Activated CD4-positive, alpha-beta T cell treated with anti-CD3 and anti-CD28 coated beads, Interleukin-2, amount 50 U/mL, for 1 hour (primary cell): ENCODE measurements around the gene HNRNPUL1.
A peak's percentile ranks its signal among the peaks of the same experiment; 100 is the strongest.

Source experiments
- DNase-seq: peaks from one replicate; pipeline ENCODE4 v3.0.0-alpha.2; 2020

HNRNPUL1 gene

DNA sequence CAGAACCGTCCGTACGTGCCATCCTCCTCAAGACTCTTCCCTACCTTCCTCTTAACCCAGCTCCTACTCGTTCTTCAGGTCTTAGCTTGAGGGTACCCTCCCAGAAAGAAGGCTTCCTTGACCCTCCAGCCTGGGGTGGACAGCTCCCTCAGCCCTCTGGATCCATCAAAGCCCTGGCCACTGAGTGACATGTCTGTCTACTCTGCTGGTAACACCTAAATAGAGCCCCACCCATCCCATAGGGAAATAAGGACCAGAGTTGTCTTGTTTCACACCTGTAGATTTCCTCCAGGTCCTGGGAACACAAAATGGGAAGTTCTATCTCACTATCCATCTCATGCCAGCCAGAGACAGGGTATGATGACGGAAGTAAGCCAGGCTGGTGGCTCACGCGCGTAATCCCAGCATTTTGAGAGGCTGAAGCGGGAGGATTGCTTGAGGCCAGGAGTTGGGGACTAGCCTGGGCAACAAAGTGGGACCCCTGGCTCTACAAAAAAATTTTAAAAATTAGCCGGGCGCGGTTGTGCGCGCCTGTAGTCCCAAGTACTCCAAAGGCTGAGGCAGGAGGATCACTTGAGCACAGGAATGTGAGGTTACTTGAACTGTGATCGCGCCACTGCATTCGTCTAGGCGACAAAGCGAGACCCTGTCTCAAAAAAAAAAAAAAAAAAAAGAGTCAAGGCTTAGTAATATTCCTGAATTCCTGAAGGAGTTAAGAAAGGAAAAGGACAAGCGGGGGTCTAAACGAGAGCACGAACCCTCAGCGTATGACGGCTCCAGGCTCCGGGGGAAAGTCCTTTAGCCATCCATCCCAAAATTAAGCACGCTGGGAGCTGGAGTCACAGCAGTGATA is 45.2 kb downstream of the HNRNPUL1 start:
- no peak for DNase-seq

- peak; percentile 87 for DNase-seq
Observed at GRCh38 chr19:41310033-41310831, 46.1 kb downstream of the HNRNPUL1 start, which contains the start of gene CCDC97. TSS of gene CCDC97 (plus strand) at chr19:41310172. CDS start at chr19:41310311, 139 bp downstream.

DNA sequence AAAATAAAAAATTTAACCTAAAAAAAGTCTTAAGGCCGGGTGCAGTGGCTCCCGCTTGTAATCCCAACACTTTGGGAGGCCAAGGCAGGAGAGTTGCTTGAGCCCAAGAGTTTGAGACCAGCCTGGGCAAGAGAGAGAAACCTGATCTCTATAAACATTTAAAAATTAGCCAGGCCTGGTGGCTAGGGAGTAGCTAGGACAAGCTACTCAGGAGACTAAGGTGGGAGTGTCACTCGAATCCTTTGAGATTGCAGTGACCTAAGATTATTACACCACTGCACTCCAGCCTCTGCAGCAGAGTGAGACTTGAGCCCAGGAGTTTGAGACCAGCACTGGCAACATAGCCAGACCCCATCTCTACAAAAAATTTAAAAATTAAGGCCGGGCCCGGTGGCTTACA is 46.9 kb downstream of the HNRNPUL1 start:
- no peak for DNase-seq

DNA sequence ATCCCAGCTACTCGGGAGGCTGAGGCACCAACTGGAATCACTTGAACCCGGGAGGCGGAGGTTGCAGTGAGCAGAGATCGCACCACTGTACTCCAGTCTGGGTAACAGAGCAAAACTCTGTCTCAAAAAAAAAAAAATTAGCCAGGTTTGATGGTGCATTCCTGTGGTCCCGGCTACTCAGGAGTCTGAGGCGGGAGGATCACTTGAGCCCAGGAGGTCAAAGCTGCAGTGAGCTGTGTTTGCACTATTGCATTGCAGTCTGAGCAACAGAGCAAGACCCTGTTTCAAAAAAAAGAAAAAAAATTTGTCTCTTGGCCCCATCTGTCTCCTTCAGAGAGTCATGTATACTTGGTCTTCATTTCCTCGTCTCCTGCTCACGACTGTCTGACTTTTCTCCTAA is 47.4 kb downstream of the HNRNPUL1 start:
- no peak for DNase-seq

- no peak for DNase-seq
Observed at GRCh38 chr19:41316306-41316920, 52.2 kb downstream of the HNRNPUL1 start.

DNA sequence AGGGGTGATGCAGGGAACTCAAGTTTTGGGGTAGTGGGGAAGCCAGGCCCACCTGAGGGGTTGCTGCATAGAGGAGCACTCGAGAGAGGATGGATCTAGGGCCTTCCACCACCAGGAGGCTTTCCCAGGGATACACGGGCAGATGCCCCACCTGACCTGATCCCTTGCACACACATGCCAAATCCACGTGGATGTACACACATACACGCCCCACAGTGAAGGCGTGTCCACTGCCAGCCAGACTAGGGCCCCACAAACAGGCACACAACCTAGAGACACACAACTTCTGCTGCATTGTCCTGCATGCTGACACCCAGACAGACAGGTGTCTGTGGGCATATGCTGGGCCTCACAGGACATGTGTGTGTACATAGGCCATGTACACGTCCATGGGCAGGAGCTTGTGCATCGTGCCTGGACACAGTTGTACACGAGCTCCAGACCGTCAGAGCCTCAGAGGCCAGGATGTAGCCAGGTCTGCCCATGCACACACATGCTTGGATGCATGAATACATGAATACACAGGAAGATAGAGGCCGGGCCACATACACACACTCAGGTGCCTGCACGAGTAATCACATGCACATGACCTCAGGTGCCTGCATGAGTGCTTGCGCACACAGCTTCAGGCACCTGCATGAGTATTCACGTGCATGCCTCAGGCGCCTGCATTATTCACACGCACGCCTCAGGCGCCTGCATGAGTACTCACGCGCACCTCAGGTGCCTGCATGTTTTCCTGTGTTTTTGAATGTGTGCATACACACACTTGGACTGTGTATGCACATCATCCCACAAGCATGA is 54.7 kb downstream of the HNRNPUL1 start:
- no peak for DNase-seq

- DNase-seq, result no peak
Observed at GRCh38 chr19:41319500-41320184, 55.5 kb downstream of the HNRNPUL1 start.

GRCh38 chr19:41320185-41320518 is 56.0 kb downstream of the HNRNPUL1 start:
- DNase-seq, result no peak

DNA sequence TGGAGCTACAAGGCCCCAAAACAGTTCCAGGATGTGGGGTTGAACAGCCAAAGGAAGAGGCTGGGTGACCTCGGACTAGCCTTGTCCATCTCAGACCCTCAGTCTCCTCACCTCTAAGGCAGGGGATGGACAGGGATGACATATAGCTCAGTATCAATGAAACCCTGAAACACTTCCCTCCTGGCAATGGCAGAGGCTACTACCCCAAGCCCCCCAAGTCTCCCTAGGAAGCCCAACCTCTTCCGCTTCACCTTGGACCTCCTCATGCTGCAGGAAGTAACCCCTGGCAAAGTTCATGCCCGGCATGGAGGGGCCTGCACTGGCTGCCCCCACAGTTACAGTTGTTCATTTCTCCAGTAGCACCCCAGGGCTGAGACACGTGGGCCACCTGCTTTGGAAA is 56.4 kb downstream of the HNRNPUL1 start:
- no peak for DNase-seq

GRCh38 chr19:41321204-41321599 is 57.0 kb downstream of the HNRNPUL1 start:
- DNase-seq, result no peak

- DNase-seq, result no peak
Observed at GRCh38 chr19:41321600-41322270, 57.6 kb downstream of the HNRNPUL1 start.

DNA sequence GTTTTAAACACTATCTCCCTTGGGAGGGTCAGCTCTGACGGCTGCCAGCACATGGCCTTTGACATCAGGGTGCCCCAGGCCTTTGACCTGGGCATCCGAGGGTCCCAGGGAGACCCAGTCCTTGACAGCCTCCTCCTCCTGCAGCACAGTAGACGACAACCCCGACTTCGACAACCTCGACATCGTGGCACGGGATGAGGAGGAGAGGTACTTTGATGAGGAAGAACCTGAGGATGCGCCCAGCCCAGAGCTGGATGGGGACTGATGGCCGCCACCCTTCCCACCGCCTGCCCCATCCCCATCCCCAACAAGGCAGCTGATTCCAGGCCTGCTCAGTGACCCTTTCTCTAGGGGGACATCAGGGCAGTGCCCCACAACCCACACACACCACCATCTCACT is 58.3 kb downstream of the HNRNPUL1 start:
- DNase-seq, result no peak

- no peak for DNase-seq
Observed at GRCh38 chr19:41323023-41323422, 58.9 kb downstream of the HNRNPUL1 start.

DNA sequence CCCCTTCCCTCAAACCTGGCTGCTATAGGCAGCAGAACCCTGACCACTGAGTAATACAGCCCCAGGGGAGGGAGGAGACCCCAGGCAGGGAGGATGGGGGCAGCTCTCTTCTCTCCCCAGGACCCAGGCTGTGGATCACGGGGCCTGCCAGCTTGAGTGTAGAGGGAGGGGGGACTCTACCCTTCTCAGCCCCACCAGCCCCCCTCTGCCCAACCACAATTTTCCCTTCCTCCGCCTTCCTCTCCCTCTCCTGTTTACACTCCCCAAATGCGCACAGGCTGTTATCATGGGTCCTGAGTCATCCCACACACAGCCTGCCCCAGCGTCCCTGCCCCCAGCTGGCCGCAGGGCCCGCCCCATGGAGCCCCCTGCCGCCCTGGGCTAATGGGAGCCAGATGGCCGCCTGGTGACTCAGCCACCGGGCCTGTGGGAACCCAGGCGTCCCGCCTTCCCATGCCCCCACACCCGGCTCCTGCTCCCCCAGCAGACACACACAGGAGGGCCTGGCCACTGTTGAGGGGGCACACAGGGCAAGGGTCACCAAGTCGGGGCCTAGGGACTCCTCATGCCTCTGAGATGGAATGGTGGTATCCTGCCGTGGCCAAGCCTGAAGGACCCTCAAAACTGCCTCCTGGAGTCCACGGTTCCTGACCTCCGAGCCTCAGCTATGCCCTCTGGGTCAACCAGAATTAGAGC is 59.4 kb downstream of the HNRNPUL1 start:
- DNase-seq, result no peak

DNA sequence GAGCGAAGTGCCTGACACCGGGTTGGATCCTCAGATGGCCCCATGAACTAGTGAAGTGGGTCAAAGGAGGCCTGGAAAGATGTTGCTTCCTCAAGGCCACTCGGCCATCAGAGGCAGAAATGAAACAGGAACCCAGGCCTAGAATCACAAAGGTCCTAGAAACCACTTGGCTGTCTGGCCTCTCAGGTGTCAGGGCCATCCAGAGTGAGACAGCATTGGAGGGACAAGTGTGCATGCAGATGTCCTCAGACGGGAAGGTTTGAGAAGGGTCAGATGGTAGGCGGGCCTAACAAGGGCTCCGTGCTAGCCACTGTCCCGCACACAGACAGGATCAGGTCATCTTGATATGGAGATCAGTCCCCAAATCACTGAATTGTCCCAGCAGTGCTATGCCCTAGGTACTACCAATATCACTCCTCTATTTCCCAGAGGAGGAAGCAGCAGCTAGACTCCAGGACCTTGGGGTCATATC is 60.1 kb downstream of the HNRNPUL1 start:
- DNase-seq, result no peak

GRCh38 chr19:41324921-41325639 is 60.9 kb downstream of the HNRNPUL1 start:
- no peak for DNase-seq

DNA sequence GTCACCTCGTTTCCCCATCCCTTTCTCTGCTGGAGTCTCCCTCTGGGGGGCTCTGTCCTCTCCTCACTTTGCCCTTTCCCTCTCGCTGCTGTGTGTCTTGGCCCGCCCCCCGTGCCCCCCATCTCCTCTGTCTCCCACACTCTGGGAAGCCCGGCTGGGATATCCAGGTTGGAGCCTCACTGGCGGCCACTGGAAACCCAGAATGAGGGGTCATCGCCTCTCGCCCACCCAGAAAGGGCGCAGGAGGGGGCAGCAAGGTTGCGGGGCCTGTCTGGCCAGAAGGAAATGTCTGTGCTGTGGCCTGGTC is 61.4 kb downstream of the HNRNPUL1 start:
- DNase-seq, result no peak

- no peak for DNase-seq
Observed at GRCh38 chr19:41325947-41326706, 62.0 kb downstream of the HNRNPUL1 start.

DNA sequence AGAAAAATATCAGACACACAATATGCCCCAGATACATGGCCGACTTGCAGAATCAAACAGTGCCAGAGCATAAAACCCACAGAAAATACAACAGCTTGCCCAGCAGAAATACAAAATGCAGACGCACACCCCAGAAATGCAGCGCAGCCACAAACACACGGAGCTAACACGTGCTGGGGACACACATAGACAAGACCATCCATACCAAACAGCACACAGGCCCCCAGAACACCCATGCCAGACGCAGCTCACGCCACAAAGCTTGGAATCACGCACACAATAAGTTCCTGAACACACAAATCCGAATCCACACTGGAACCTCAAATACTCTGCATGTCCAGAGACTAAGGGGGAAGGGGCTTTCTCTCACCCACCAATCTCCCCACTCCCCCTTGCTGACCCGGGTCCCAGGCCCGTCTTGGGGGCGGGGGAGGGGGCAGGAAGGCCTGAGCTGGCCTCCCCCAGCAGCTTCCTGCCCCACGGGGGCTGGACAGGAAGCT is 63.0 kb downstream of the HNRNPUL1 start:
- no peak for DNase-seq
